Measurements from ENCODE around the gene OTUD1.

GRCh38 chr10:23414658-23415057, 24.2 kb upstream of the OTUD1 start:
- TF ChIP-seq EZH2 (IDR thresholded peaks at IDR 0.05; ENCODE audit: insufficient read depth, poor library complexity, severe bottlenecking) = no peak
- TF ChIP-seq EZH2phosphoT487 (IDR thresholded peaks at IDR 0.05; ENCODE audit: insufficient read depth, low read depth) = no peak

Data from GM23248 (cell line).